ENCODE data around the gene RADIL.

Gene RADIL

DNA sequence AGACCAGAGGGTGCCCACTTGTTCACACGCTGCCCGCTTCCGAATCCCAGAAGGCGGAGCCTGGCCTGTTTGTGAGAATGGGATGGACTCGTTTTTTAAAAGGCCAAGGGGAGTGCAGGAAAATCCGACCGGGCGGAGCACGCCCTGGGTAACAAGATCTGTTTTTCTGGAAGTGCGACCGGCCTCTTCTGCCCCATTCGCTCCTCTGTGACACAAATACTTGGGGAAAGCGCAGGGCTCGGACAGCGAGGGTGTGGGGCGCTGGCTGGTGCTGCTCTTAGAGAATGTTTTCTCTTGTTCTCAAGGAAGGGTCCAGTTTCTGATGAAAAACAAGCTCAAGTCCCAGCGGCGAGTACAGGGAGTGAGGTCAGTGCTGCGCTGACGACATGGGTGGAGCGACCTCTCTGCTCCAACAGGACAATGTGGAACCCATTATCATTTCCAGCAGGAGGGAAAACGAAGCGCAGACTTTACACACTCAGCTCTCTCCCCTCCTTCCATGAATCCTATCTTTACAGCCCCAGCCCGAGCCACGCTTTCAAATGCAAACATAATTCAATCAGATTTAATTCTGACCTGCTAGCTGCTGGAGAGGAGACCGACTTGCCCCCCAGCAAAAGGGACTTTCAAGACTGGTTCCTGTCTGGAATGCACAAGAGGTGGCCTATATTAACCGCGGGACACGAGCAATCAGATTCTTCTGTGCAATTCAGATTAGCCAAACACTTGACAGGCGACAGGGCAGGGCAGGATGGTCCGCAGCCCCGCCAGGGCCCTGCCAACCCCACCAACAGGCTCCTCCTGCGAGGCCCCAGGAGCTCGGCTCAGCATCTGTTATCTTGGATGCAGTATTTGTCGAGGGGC is 1.1 kb downstream of the RADIL start:
- ATAC-seq: no peak

DNA sequence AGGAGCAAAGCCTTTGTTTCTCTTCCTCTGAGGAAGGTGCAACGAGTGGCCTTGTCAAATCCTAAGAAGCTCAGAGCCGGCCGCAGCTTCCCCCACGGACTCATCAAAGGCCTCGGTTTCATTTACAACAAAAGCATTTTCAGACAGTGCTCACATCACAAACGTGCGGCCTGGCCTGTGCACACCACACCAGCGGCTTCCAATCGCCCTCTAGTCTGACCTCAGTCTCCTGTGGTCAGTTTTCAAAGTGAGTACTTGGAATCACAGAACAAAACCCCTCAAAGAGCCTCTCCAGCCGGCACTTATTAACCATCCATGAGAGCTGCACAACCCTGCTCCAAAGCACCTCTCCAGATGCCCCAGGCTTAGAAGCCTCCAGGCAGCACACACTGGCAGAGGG is 3.3 kb downstream of the RADIL start:
- no peak for ATAC-seq

DNA sequence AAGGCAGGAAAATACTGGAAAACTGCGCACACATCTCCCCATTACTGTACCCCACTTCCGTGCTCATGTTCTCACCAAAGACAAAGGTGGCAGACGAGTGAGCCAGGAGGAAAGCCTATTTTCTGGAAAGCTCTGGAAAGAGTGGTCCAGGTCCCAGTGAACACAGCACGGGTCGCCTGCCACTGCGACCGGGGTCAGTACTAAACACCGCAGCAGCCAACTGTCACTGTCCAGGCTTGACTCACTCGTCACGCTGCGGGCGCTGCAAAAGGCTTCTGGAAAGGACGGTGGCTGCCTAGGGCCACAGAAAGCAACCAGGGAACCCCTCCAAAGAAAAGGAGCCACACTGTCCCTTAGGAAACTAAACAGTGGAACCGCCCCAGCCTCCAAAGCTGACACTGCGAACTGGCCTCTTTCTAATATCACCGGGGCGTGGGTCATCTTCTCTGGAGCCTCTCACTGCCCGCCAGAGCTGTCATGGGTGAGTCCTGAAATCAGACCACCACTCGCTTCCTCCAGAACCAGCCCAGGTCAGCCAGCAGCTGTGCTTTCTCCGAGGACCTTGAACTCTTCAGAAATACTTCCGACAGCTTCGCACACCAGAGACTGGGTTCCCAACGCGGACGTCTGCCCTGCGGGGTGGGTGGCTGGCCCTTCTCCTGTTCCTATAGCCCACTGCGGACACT is 4.0 kb downstream of the RADIL start:
- no peak for ATAC-seq

DNA sequence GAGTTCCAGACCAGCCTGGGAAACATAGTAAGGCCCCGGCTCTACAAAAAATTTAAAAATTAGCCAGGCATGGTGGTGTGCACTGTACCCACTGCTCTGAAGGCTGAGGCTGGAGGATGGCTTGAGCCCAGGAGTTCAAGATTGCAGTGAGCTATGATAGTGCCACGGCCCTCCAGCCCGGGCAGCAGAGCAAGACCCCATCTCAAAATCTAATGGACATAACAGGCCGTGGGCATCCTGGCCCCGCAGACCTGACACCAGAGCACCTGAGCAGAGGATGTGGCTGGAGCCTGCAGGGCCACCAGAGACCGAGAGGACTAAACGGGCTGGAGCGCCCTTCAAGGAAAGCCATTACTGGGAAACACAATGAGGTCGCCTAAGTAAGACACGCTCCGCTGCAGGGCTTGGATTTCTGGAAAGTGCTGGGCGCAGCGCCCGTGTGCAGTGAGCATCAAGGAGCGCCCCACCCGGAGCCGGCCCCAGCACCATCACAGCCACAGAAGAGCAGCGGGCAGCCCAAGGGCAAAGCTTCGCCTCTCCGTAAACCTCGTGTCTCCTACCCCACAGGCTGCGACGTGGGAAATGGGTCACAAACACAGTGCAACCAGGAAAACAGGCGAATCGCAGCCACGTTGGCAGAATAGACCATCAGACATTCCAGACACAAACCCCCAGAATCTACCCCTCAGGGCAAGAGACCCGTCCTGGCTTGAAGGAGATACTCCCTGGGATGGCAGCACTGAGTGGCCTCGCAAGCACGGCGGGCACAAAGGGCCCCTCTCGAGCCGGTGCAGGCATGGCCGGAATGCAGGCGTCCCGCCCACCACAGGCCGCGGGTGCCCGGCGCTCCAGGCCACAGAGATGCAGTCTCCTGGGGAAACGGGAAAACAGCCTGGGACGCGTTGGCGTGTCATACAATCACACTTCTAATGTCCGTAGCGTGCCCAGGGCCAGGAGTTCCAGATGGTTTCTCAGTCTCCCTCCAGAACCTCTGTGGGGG is 4.9 kb downstream of the RADIL start:
- ATAC-seq: no peak

DNA sequence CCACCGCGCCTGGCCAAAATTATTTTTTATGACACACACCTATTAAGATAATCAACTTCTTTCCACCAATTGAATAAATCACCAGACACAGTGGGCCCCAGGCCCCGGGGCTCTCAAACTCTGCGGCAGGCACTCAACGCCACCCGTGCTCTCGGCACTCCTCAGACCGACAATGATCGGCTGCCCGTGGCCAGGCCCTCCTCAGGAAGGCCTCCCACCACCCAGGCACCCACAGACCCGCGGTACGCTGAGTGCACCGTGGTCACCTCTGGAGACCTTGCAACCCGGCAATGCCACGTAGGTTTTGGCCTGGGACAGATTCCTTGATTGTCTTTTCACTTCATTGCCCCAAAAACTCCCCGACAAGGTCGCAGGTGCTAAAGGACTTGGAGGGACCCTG is 6.9 kb downstream of the RADIL start:
- no peak for ATAC-seq

DNA sequence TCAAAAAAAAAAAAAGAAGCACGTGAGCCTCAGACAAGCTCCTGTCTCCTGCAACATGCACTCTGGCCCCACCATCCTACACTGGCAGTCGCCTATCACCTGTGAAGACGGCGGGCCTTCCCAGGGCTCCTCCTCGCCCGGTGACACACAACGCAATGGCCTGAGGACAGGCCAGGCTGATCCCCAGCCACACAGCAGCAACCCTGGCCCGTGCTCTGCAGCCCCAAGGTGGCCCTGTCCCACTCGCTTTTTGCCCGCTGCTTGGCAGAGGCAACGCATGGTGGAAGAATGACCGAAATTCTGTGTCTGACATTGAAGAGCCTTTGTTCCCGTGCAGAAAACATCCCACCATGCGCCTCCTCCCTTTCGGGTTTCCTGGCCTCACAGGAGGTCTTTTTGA is 8.1 kb downstream of the RADIL start:
- ATAC-seq: no peak

DNA sequence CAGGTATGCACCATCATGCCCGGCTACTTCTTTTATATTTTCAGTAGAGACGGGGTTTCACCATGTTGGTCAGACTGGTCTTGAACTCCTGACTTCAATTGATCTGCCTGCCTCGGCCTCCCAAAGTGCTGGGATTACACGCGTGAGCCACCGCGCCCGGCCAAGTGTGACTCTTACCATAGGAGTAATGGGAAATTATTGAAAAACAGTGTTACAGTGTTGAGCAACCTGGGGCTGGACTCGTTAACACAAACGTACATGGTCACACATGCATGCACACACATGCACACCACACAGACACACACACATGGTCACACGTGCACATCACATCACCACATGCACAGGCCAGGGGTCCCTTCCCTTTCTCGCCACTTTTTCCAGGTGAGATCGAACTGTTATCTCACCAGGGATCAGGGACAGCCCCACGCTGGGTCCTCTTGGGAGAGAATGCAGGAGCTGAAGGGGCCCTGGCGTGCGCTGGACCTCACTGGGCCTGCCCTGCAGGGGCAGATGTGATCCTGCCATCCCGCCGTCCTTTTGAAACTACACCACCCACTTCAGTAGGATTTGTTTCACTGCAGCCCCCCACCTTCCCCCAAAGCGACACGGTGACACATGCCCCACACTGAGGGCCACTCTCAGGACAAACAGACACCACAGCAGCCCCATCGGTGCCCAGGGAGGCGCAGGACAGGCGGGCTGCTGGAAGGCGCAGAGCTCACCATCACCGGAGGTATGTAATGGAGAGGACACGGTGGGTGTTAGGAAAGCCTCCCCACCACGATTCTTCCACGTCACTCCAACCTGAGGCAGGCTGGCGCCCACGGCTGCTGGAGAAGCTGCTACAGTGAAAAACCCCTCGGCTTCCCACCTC is 10.2 kb downstream of the RADIL start:
- ATAC-seq: no peak

DNA sequence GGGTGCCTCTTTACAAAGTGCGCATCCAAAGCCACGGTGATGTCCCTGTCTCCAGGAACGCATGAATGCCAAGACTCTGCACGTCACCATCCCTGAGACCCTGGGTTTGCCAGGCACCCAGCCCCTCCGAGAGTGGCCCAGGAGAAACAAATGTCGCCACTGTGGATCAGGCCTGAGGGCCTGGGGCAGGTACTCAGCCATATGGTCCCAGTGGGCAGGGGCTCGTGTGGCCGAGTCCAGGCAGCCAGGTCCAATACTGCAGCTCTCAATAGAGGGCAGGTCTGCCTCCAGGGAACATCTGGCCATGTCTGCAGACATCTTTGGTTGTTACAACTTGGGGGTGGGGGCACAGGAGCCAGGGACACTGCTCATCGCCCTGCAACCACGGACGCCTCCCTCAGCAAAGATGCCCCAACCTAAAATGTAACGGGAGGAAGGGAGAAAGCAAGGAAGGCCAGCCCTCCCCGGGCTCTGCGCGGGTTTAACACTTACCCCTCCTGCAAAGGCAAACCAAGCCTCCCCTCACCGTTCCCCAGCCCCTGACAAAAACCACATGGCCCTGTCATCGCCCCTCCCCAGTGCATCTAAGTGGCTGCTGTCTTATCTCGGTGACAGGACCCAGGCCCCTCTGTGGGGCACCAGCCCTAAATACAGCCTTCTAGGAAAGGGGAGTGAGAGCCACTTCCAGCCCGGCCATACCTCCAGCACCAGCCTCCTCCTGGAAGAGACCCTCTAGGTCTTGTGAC is 11.4 kb downstream of the RADIL start:
- no peak for ATAC-seq

DNA sequence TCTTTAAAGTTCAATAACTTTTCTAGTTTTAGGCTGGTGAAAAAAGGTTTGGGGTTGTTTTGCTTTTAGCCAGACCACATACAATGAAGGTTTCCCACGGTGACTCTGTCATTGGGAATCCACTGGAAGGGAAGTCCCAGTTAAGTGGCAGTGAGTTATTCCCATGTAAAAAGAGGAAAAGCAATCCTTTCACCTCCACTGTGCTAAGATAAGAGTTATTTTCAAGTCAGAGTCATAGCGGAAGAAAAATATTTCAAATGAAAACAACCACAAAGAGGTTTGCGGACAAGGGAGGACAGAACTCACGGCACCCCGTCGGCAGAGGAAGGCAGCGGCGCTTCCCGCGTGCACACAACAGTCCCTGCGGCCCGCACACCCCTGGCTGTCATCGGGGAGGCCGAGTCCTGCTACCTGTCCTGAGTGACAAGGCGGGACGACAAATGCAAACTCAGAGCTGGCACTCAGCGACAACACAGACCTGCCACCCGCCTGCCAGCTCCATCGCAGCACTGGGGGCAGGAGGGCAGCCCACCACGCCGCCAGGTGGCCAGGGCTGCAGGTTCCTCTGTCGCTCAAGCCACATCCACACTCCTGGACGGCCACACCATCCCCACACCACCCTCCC is 12.3 kb downstream of the RADIL start:
- no peak for ATAC-seq

DNA sequence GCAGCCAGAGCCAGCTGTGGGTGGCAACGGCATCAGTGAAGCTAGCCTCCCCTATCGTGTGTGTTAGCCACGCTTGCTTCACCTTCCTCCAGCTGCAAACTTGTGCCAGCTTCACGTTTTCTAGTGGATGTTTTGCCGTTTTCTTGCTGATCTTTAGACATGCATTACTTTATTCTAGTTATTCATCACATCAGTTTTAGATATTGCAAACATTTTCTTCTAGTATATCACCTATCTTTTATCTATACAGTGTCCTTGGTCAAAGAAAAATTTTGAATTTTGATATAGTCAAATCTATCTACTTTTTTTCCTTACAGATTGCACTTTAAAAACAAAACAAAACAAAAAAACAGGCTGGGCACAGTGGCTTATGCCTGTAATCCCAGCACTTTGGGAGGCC is 15.0 kb downstream of the RADIL start:
- ATAC-seq: no peak

DNA sequence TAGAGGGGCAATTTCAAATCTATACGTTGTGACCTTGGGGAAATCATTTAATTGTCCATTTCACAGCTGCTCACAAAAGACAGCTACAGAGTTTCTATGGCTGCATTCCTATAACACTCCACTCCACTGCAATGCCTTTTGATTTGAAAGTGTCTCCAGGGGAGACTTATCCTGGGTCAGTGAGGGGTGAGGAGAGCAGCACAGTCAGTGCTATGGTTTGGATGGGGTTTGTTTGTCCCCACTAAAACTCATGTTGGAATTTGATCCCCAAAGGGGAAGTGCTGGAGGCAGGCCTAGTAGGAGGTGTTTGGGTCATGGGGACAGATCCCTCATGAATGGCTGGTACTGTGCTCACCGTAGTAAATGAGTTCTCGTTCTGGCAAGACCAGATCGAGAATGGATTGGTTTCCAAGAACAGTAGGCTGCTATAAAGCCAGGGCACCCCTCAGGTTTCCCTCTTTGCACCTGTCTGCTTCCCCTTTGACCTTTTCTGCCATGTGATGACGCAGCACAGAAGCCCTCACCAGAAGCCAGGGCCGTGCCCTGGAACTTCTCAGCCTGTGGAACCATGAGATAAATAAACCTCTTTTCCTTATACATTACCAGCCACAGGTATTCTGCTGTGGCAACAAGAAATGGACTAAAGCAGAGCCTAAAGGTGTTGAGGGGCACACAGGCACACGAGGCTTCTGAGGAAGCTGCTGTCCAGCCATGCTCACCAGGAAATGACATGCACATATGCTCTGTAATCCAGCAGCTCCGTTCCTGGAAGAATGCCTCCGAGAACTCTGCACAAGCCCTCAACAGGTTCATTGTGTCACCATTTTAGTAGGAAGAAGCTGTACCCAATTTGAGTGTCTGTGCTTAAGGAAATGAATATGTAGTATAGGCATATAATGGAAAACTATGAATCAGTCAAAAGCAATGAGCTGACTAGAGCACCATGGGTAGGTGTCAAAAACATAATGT is 16.7 kb downstream of the RADIL start:
- no peak for ATAC-seq

DNA sequence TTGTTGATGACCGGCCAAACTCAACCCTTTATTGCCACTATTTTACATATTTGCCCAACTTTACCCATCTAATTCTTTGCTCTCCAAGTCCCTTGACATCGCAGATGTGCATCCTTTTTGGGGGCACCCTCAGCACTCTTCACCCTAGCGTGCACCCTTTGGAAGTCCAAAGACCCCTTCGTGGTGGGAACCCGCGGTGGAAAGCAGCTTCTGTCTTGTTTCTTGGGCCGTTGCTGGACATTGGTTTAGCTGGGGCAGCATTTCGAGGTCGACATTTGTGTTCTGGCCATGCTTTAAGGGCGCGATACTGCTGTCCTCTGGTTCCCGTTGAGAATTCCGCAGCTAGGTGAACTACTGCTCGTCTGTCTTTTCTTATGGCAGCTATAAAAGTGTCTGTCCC is 21.4 kb downstream of the RADIL start:
- no peak for ATAC-seq

DNA sequence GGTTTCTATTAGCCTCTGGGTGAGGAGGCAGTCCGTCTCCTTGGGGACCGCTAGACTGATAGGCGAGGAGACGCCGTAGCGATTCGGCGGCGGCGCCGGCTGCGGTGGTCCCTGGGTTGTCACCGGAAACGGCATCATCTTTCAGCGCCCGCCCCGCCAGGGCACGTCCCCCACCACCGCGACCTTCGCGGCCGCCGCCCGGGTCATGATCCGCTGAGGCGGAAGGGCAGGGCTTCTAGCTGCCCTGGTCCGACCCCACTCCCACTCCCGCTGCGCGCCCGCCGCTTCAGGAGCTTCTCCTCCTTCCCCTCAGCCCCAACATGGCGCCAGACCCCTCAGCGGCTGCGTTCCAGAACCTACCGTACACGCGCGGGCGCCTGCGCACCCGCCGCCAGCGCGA is 21.8 kb downstream of the RADIL start, which contains the start of gene PAPOLB:
TSS of gene PAPOLB (minus strand) at position 358 of the 400 bp plus-strand sequence. CDS start at position 138, 220 bp downstream.
- ATAC-seq: no peak

DNA sequence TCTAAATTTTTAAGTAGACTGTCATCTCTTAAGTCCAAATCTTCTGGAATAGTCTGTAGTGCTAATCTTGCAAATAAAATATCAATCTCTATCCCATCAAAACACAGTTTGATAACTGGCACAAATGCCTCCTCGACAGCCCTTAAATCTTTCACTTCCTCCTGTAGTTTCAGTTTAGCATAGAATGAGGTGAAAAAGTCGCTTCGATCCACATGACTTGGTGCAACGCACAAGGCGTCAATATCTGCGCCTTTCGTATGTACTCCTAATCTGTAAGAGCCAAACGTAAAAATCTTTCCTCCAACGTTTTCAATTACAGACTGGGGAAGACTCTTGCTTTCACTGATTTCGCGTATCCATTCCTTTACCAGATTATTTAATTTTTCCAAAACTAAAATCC is 22.3 kb downstream of the RADIL start:
- no peak for ATAC-seq

DNA sequence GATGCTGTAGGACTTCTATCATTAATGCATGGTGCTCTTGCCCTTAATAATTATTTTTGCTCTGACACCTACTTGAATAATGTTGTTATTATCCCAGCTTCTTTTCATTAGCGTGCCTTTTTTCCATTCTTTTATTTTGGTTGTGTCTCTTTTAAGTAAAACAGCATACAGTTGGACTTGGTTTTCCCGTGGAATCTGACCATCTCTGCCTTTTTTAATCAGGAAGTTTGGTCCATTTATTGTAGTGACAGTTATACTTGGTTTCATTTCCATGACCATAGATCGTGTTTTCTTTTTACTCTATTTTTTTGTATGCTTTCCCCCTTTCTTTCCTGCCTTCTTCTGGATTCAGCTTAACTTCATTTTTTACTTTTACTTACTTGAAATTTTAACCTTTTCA is 26.3 kb downstream of the RADIL start:
- no peak for ATAC-seq

DNA sequence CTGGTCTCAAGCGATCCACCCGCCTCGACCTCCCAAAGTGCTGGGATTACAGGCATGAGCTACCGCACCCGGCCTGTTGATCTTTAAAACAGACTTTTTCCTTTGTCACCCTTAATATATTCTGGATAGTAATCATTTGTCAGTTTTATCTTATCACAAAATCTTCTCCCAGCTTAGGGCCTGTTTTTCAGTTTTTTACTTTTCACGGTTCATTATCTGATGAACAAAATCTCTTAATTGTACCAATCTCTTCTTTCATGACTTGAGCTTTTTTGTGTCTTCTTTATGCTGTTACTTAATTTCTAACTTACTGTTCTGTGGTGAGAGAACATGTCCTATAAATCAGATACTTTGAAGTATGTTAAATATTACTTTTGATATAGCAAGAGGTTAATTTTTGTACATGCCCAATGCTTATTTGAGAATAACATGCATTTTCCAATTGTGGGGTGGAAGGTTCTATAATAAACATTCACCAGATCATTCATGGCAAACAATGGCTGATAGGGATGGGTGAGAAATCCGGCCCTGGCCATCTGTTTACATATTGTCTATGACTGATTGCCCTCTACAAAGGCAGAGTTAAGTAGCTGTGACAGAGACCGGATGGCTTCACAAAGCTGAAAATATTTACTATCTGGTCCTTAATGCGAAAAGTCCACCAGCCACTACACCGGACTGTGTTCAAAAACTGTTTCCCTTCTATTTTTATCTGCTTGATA is 27.0 kb downstream of the RADIL start:
- no peak for ATAC-seq

DNA sequence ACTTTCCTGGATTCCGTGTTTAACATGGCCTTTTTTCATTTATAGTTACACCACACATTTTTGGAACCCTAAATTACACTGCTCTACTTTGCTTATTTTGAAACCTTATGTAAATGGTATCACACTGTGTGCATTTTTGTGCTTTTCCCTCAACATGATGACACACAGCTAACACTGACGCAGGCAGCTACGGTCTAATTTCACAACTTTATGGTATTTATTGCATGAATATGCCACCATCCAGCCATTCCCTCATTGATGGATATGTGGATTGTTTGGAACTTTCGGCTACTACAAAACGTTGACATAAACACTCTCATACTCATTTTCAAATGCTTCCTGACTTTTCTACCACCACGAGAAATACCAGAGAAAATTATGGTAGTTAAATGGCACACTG is 28.6 kb downstream of the RADIL start:
- no peak for ATAC-seq
